ENCODE measurements around the gene GALNT7. TPM values are rescaled to one million over a fixed set of nuclear protein-coding genes. Genes with fewer than 3 reads are reported as not detected.

Gene GALNT7
- total and polyA plus RNA-seq, 2 donors (not counting 3 experiments of a cell fraction or from before 2014, with no cell fraction given) = 19.6 to 54.6 TPM

- dilution Hi-C loops (cut with MboI; ENCODE audit: extremely low pct_ligation_motif_present, low sequenced_read_pairs) = no loop called here
- peaks cover 0 to 2% of the 10 kb centered on the region in 2 experiments for H3K36me3 ChIP-seq (ENCODE audit: control insufficient read depth in 2 of 2, extremely low read depth in 1 of 2, insufficient read depth in 2 of 2, low read length in 2 of 2)
- peak overlapping the region; percentile 81 to 94 (median 83) for H3K4me3 ChIP-seq (replicated peaks in 1 of 3; ENCODE audit: insufficient read depth in 1 of 3, low read depth in 1 of 3, low read length in 3 of 3)
- no peaks in the 10 kb centered on the region for H3K9me3 ChIP-seq (replicated peaks; ENCODE audit: control insufficient read depth, insufficient read depth, low read length)
- no TSS peak for BruUV-seq (replicated peaks)
- peak; percentile 59 for TF ChIP-seq POLR2A (IDR thresholded peaks at IDR 0.05; ENCODE audit: low read depth, low read length)
- peak in 1 of 2 donors; percentile 22 for TF ChIP-seq CTCF (IDR thresholded peaks at IDR 0.05; ENCODE audit: extremely low read depth in 1 of 2, insufficient read depth in 1 of 2, low read depth in 1 of 2, low read length in 2 of 2)
- TF ChIP-seq MYC (IDR thresholded peaks at IDR 0.05; ENCODE audit: low read depth, low read length) = no peak
- H3K9ac ChIP-seq (replicated peaks; ENCODE audit: extremely low read depth, insufficient read depth, low read length) = peak overlapping the region; percentile 85
- H4K20me1 ChIP-seq (replicated peaks; ENCODE audit: control insufficient read depth, extremely low read depth, insufficient read depth, low read length) = peaks cover 9% of the 10 kb centered on the region
- H2AFZ ChIP-seq (ENCODE audit: low read depth, low read length) = peak overlapping the region; percentile 73
- H3K9me1 ChIP-seq (replicated peaks; ENCODE audit: control insufficient read depth, extremely low read depth, insufficient read depth, low read length) = no peaks in the 10 kb centered on the region
- H3K79me2 ChIP-seq (ENCODE audit: control insufficient read depth, insufficient read depth, low read length) = peaks cover 37% of the 10 kb centered on the region
- DNase-seq (ENCODE audit: low read depth, low spot score) (no peak), FAIRE-seq (no peak)
- ChIA-PET POLR2A (interaction anchor here (0.6 to 1.4 kb wide), 4 partner anchors 11 to 83 kb away, joined by 3 to 6 read pairs (median 5); no protein-coding TSS in a partner anchor), CTCF (interaction anchor here (0.8 to 5.1 kb wide), 10 partner anchors 13 to 156 kb away, joined by 3 to 49 read pairs (median 6); no protein-coding TSS in a partner anchor)
- H3K4me1 ChIP-seq (ENCODE audit: control insufficient read depth, extremely low read depth, insufficient read depth, low read length) = peaks cover 27% of the 10 kb centered on the region
- peak overlapping the region; percentile 62 for H3K27ac ChIP-seq (ENCODE audit: insufficient read depth, low read depth, low read length)
- H3K27me3 ChIP-seq (ENCODE audit: control insufficient read depth in 2 of 2, insufficient read depth in 2 of 2, low read length in 2 of 2) = no peaks in the 10 kb centered on the region
- intact Hi-C loops (cut with micrococcal nuclease) = loop anchor here (1.0 to 5.0 kb wide), 6 partner anchors 14 to 248 kb away; partner anchors contain the start of gene SAP30
- peak overlapping the region; percentile 97 for H3K4me2 ChIP-seq (ENCODE audit: insufficient read depth, low read length)
Measured at GRCh38 chr4:173169178-173169427, 492 bp downstream of the GALNT7 start.

- TF ChIP-seq POLR2A (IDR thresholded peaks at IDR 0.05; ENCODE audit: low read depth, low read length) (peak; percentile 22), JUN (IDR thresholded peaks at IDR 0.05; ENCODE audit: borderline replicate concordance, insufficient read depth, insufficient read length, low read depth) (no peak), MYC (IDR thresholded peaks at IDR 0.05; ENCODE audit: low read depth, low read length) (no peak), POLR2AphosphoS5 (IDR thresholded peaks at IDR 0.05; ENCODE audit: insufficient read depth, low read depth, low read length) (peak; percentile 62)
- CTCF ChIA-PET = interaction anchor here (1.2 to 5.1 kb wide), 8 partner anchors 41 to 156 kb away, joined by 4 to 49 read pairs (median 6); no protein-coding TSS in a partner anchor
Measured at GRCh38 chr4:173169428-173170181, 994 bp downstream of the GALNT7 start.

More at GRCh38 chr4:173169428-173170181, 994 bp downstream of the GALNT7 start:
- BruUV-seq (replicated peaks) = no TSS peak
- FAIRE-seq (no peak), DNase-seq (ENCODE audit: low read depth, low spot score) (peak; percentile 76)
- peak overlapping the region; percentile 73 for H2AFZ ChIP-seq (ENCODE audit: low read depth, low read length)
- dilution Hi-C loops (cut with MboI; ENCODE audit: extremely low pct_ligation_motif_present, low sequenced_read_pairs) = no loop called here
- H3K4me3 ChIP-seq (replicated peaks in 1 of 3; ENCODE audit: insufficient read depth in 1 of 3, low read depth in 1 of 3, low read length in 3 of 3) = peak overlapping the region; percentile 81 to 94 (median 83)
- no peaks in the 10 kb centered on the region for H3K27me3 ChIP-seq (ENCODE audit: control insufficient read depth in 2 of 2, insufficient read depth in 2 of 2, low read length in 2 of 2)
- peaks cover 27% of the 10 kb centered on the region for H3K4me1 ChIP-seq (ENCODE audit: control insufficient read depth, extremely low read depth, insufficient read depth, low read length)
- H3K27ac ChIP-seq (ENCODE audit: insufficient read depth, low read depth, low read length) = peak overlapping the region; percentile 62
- POLR2A ChIA-PET = interaction anchor here (0.6 kb wide), 1 partner anchor 11 kb away, joined by 6 read pairs; no protein-coding TSS in a partner anchor
- peaks cover 40% of the 10 kb centered on the region for H3K79me2 ChIP-seq (ENCODE audit: control insufficient read depth, insufficient read depth, low read length)
- H3K36me3 ChIP-seq (ENCODE audit: control insufficient read depth in 2 of 2, extremely low read depth in 1 of 2, insufficient read depth in 2 of 2, low read length in 2 of 2) = no peaks in the 10 kb centered on the region
- peaks cover 9% of the 10 kb centered on the region for H4K20me1 ChIP-seq (replicated peaks; ENCODE audit: control insufficient read depth, extremely low read depth, insufficient read depth, low read length)
- peak overlapping the region; percentile 85 for H3K9ac ChIP-seq (replicated peaks; ENCODE audit: extremely low read depth, insufficient read depth, low read length)
- peak overlapping the region; percentile 97 for H3K4me2 ChIP-seq (ENCODE audit: insufficient read depth, low read length)
- no peaks in the 10 kb centered on the region for H3K9me1 ChIP-seq (replicated peaks; ENCODE audit: control insufficient read depth, extremely low read depth, insufficient read depth, low read length)
- intact Hi-C loops (cut with micrococcal nuclease) = loop anchor here (1.0 to 5.0 kb wide), 6 partner anchors 13 to 248 kb away; partner anchors contain the start of gene SAP30
- H3K9me3 ChIP-seq (replicated peaks; ENCODE audit: control insufficient read depth, insufficient read depth, low read length) = no peaks in the 10 kb centered on the region

Data from endothelial cell of umbilical vein (primary cell).